Fibroblast of villous mesenchyme (primary cell): Measurements from ENCODE around the gene TIAM2. TPM values are rescaled to one million over a fixed set of nuclear protein-coding genes. Genes with fewer than 3 reads are reported as not detected.

Experiments used
- DNase-seq: peaks from one replicate; pipeline ENCODE4 v3.0.0-alpha.2; 2010; ENCODE audit warnings: low read depth
- H3K4me3 ChIP-seq: 2 replicates; pipeline ENCODE4 v1.5.1; 2011; ENCODE audit warnings: low read depth, mild to moderate bottlenecking, low read length
- total RNA-seq: library from RNA; depleted of rRNA; stranded (reverse); fragments of >200 nt; gene quantifications from 2 replicates; pipeline ENCODE4 v1.2.3, GENCODE V29; 2012
- TF ChIP-seq, protein P1 (sequence below): IDR thresholded peaks from 2 replicates; pipeline ENCODE4 v1.5.1; 2012; ENCODE audit warnings: low read depth, mild to moderate bottlenecking, low read length; ENCODE audit not compliant: insufficient read depth

Gene TIAM2
- total RNA-seq, 1 donor, result 8.6 TPM

- no peak for DNase-seq
These were observed 148.5 kb downstream of the TIAM2 start for GRCh38 chr6:155143578-155144106.

DNA sequence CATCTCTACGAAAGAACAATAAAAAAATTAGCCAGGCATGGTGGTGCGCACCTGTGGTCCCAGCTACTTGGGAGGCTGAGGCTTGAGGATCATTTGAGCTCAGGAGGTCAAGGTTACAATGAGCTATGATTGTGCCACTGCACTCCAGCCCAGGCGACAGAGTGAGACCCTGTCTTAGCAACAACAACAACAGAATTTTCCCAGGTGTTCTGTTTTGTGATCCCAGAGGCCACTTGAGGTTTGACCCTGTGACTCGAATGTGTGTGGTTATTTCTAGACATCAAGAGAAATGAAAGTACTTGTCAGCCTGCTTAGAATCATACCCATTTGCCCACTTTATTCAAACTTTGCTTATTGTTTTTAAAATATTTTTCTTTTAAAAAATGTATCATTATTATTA lies 151.1 kb downstream of the TIAM2 start:
- TF ChIP-seq, protein P1, sequence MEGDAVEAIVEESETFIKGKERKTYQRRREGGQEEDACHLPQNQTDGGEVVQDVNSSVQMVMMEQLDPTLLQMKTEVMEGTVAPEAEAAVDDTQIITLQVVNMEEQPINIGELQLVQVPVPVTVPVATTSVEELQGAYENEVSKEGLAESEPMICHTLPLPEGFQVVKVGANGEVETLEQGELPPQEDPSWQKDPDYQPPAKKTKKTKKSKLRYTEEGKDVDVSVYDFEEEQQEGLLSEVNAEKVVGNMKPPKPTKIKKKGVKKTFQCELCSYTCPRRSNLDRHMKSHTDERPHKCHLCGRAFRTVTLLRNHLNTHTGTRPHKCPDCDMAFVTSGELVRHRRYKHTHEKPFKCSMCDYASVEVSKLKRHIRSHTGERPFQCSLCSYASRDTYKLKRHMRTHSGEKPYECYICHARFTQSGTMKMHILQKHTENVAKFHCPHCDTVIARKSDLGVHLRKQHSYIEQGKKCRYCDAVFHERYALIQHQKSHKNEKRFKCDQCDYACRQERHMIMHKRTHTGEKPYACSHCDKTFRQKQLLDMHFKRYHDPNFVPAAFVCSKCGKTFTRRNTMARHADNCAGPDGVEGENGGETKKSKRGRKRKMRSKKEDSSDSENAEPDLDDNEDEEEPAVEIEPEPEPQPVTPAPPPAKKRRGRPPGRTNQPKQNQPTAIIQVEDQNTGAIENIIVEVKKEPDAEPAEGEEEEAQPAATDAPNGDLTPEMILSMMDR, result no peak
- no peak for DNase-seq
- H3K4me3 ChIP-seq, result no peak overlapping the region

More at GRCh38 chr6:155143578-155144106, 148.5 kb downstream of the TIAM2 start:
- TF ChIP-seq, protein P1, result no peak
- peak overlapping the region; percentile 27 for H3K4me3 ChIP-seq

DNA sequence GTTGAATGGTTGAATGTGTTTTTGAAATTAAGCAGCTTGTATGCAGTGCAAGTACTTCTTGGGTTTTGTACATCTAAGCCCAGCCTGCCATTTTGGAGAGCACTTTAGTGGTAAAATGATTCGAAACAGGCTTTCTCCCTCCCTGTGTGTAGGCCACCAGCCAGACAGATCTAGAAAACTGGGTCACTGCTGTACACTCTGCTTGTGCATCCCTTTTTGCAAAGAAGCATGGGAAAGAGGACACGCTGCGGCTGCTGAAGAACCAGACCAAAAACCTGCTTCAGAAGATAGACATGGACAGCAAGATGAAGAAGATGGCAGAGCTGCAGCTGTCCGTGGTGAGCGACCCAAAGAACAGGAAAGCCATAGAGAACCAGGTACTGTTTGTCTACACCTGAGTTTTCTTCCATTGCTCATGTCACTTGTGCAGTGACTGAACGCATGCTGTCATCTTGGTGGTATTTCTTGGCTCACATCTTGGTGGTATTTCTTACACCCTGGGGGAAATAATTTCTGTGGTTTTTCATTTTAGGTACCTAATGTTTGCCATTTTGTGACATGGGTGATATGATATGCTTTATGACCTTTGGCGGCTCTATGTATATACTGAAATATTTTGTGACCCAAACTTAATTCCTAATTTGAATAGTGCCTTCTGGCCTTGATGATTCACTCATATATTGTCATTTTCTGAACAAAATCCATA lies 153.0 kb downstream of the TIAM2 start:
- DNase-seq, result no peak
- H3K4me3 ChIP-seq, result no peak overlapping the region
- TF ChIP-seq, protein P1, result no peak

GRCh38 chr6:155150967-155151671 lies 156.0 kb downstream of the TIAM2 start:
- DNase-seq, result no peak
- no peak overlapping the region for H3K4me3 ChIP-seq
- TF ChIP-seq, protein P1, result no peak

DNA sequence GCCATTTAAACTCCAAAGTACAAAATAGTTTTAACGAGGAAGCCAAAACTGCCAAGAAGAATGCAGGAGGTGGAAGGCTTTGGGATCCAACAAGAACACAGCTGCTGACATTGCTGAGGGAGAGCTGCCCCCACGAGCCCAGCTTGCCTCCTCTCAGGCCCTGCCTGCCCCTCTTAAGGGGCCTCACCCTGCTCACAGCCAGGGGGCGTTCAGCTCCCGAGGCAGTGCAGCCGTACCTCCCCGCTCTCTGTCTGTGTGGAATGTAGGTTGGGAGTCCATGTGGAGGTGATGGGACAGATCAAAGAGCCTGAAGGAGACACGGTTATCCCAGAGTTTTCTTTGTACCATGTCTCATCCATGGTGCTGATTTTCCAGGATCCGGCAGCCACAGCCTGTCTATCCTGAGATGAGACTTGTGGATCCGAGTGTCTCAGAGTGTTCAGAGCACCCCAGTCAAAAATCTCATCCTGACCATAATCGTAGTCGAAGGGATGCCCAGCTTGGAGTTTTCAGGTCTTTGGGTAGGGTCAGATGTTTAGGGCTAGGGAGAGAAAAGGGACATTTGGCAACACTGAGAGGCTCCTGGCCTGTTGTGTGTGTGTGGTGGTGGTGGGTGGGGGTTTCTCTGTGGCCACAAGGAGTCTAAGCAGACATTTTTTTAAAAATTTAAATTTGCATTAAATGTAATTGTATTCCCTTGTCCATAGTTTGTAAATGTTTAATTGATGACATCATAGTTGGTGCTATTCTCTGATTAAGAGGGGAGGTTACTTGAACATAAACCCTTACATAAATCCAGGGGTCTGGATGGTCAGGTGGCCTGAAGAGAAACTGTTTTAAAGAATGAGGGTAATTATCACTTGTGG lies 157.3 kb downstream of the TIAM2 start:
- DNase-seq, result no peak
- no peak overlapping the region for H3K4me3 ChIP-seq
- TF ChIP-seq, protein P1, result peak; percentile 40

GRCh38 chr6:155154158-155154830 lies 159.2 kb downstream of the TIAM2 start:
- DNase-seq, result peak; percentile 84
- H3K4me3 ChIP-seq, result no peak overlapping the region
- TF ChIP-seq, protein P1, result no peak
